Right lobe of liver (tissue), 6 donors: Measurements from ENCODE around the gene ZC3H7A. TPM values are rescaled to one million over a fixed set of nuclear protein-coding genes. Genes with fewer than 3 reads are reported as not detected.

Source experiments
- ATAC-seq, 4 donors: fragments of 200-7000 bp; cut with Tn5 transposase; one replicate each; pipeline ENCODE4 v1.9.1; 2020; ENCODE audit warnings: mild to moderate bottlenecking in 4 of 4, moderate library complexity in 4 of 4
- DNase-seq, 3 donors: peaks; one replicate each; pipeline ENCODE4 v3.0.0-alpha.2; 2020
- H3K27ac ChIP-seq, 3 donors: fragments of 200-600 bp; one replicate each; pipeline ENCODE4 v1.8.0; 2022
- H3K27me3 ChIP-seq, 2 donors: fragments of 200-600 bp; one replicate each; pipeline ENCODE4 v1.8.0; 2022
- H3K36me3 ChIP-seq, 4 donors: fragments of 200-600 bp; sonication (generic) in 1 of 4; one replicate each; pipeline versions ENCODE4 v1.5.1 to v1.8.0; 2017 to 2022; ENCODE audit warnings: control low read depth in 1 of 4
- H3K4me1 ChIP-seq, 4 donors: fragments of 200-600 bp; sonication (generic) in 1 of 4; one replicate each; pipeline versions ENCODE4 v1.5.1 to v1.8.0; 2017 to 2022; ENCODE audit warnings: control low read depth in 1 of 4
- H3K4me3 ChIP-seq, 3 donors: fragments of 200-600 bp; one replicate each; pipeline ENCODE4 v1.8.0; 2022
- H3K9me3 ChIP-seq, 4 donors: fragments of 200-600 bp; sonication (generic) in 1 of 4; one replicate each; pipeline versions ENCODE4 v1.5.1 to v1.8.0; 2017 to 2022; ENCODE audit warnings: control low read depth in 1 of 4
- CTCF ChIP-seq, 4 donors: fragments of 200-600 bp in 3 of 4; fragments of 450-650 bp in 1 of 4; IDR thresholded peaks; one replicate each; pipeline versions ENCODE4 v1.5.1 to v1.8.0; 2016 to 2022; ENCODE audit warnings: antibody characterized with exemption in 4 of 4, mild to moderate bottlenecking in 2 of 4
- POLR2A ChIP-seq: fragments of 450-650 bp; IDR thresholded peaks from one replicate; pipeline ENCODE4 v1.6.1; 2017; ENCODE audit warnings: antibody characterized with exemption, mild to moderate bottlenecking
- WGBS: methylation state at CpG from one replicate; pipeline ENCODE4 v1.1.6; 2018; ENCODE audit warnings: low coverage, low lambda C conversion rate; ENCODE audit not compliant: insufficient coverage; ENCODE audit errors: missing lambda C conversion rate; 5-methylcytosine and 5-hydroxymethylcytosine counted together
- intact Hi-C, 2 donors: fragments of 100-400 bp; cut with DNase I; formaldehyde crosslinking; loops; one replicate each; pipeline versions ENCODE4 v1.11.2 to v1.14.1; 2022
- total RNA-seq, 6 experiments: library from RNA; depleted of rRNA in 2 of 6; stranded (reverse); fragments of >200 nt in 2 of 6; fragmentation: NEBNext Ultra II Directional in 3 of 6; extraction: Animal tissue kit (Norgen Biotek cat#: 25700) in 3 of 6; gene quantifications; one replicate each; pipeline versions ENCODE4 v1.1.0 to v1.2.4, GENCODE V29; 2016 to 2023
- donor health status: DM: no; HTN: yes; CAD: no.
- donor health status: DM: no; HTN: no; CAD: no.
- donor health status: DM: no; HTN: no; CAD: no.
- donor health status: DM: no; HTN: yes; CAD: no.
- donor health status: DM: no; HTN: yes; CAD: no.

ZC3H7A gene
- total RNA-seq, 6 experiments from 2014 or later, result 22.8 to 34.0 (median 26.9) TPM

GRCh38 chr16:11774065-11774626 is 22.9 kb downstream of the ZC3H7A start:
- H3K4me3 ChIP-seq, result no peak overlapping the region
- ATAC-seq (no peak), DNase-seq (no peak)
- no peaks in the 10 kb centered on the region for H3K27me3 ChIP-seq
- 86% methylated on average over 3 of the region's 3 CpGs for WGBS
- H3K4me1 ChIP-seq, result no peaks in the 10 kb centered on the region
- no peaks in the 10 kb centered on the region for H3K9me3 ChIP-seq
- TF ChIP-seq CTCF (IDR thresholded peaks at IDR 0.05) (no peak), POLR2A (no peak)
- H3K36me3 ChIP-seq, result peaks cover 5 to 93% (median 41%) of the 10 kb centered on the region in 4 donors
- intact Hi-C loops, result no loop called here
- H3K27ac ChIP-seq, result no peak overlapping the region

GRCh38 chr16:11768849-11769248 is 28.2 kb downstream of the ZC3H7A start:
- DNase-seq (no peak), ATAC-seq (no peak)
- WGBS, result 67% methylated on average over 7 of the region's 7 CpGs
- TF ChIP-seq POLR2A (no peak), CTCF (IDR thresholded peaks at IDR 0.05) (no peak)
- Histone ChIP-seq H3K9me3 (no peaks in the 10 kb centered on the region), H3K4me1 (no peaks in the 10 kb centered on the region), H3K36me3 (peaks cover 8 to 91% (median 41%) of the 10 kb centered on the region in 4 donors), H3K4me3 (no peak overlapping the region), H3K27ac (no peak overlapping the region), H3K27me3 (no peaks in the 10 kb centered on the region)
- intact Hi-C loops, result no loop called here

- no peaks in the 10 kb centered on the region for H3K9me3 ChIP-seq
- DNase-seq (no peak), ATAC-seq (peak in 1 of 4 donors; percentile 28)
- H3K4me3 ChIP-seq, result no peak overlapping the region
- H3K27ac ChIP-seq, result no peak overlapping the region
- WGBS, result 49% methylated on average over 4 of the region's 4 CpGs
- H3K36me3 ChIP-seq, result peaks cover 0 to 66% (median 30%) of the 10 kb centered on the region in 4 donors
- no peaks in the 10 kb centered on the region for H3K27me3 ChIP-seq
- intact Hi-C loops, result no loop called here
- TF ChIP-seq POLR2A (no peak), CTCF (IDR thresholded peaks at IDR 0.05) (no peak)
- H3K4me1 ChIP-seq, result peaks cover 0 to 22% (median 11%) of the 10 kb centered on the region in 4 donors
These were observed 34.6 kb downstream of the ZC3H7A start for GRCh38 chr16:11762431-11762830.

- Histone ChIP-seq H3K4me1 (peaks cover 0 to 26% (median 12%) of the 10 kb centered on the region in 4 donors), H3K9me3 (no peaks in the 10 kb centered on the region), H3K27me3 (no peaks in the 10 kb centered on the region), H3K4me3 (no peak overlapping the region), H3K27ac (no peak overlapping the region), H3K36me3 (peaks cover 0 to 60% (median 21%) of the 10 kb centered on the region in 4 donors)
- no peak for DNase-seq
- intact Hi-C loops, result no loop called here
- WGBS, result 100% methylated on average over 3 of the region's 4 CpGs
- no peak for ATAC-seq
- TF ChIP-seq CTCF (IDR thresholded peaks at IDR 0.05), result no peak
- TF ChIP-seq POLR2A, result no peak
These were observed 37.1 kb downstream of the ZC3H7A start for GRCh38 chr16:11759997-11760396.
